HL-60/S4 treated with phorbol 12-myristate 13-acetate at 8.2 ng/mL for 4 days and 3 days (cell line): ENCODE data around the gene COPA.
"Not testable (repeated sequence)": the region's sequence is repeated elsewhere in the genome, so short reads cannot be mapped to it uniquely, and the experiment has no call there.

ENCODE experiments used
- in situ Hi-C: fragments of 300-500 bp; cut with MboI; formaldehyde crosslinking; loops from 2 replicates; pipeline ENCODE4 v1.15.0; 2022; ENCODE audit warnings: low sequenced_read_pairs

COPA gene

GRCh38 chr1:160342953-160343869 is at the start of gene COPA, which contains the start of gene NCSTN:
Gene COPA (minus strand): TSS chr1:160343250. CDS start chr1:160343170, 80 bp downstream.
Gene NCSTN (plus strand): TSS chr1:160343383. CDS start chr1:160343397, 14 bp downstream.
- in situ Hi-C loops: no loop called here

DNA sequence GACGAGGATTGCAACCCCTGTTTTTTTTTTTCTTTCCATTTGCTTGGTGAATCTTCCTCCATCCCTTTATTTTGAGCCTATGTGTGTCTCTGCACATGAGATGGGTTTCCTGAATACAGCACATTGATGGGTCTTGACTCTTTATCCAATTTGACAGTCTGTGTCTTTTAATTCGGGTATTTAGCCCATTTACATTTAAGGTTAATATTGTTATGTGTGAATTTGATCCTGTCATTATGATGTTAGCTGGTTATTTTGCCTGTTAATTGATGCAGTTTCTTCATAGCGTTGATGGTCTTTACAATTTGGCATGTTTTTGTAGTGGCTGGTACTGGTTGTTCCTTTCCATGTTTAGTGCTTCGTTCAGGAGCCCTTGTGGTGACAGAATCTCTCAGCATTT is 45.4 kb upstream of the COPA start:
- in situ Hi-C loops: not testable (repeated sequence)

- in situ Hi-C loops: not testable (repeated sequence)
These were observed 41.8 kb upstream of the COPA start for GRCh38 chr1:160384812-160385211.

DNA sequence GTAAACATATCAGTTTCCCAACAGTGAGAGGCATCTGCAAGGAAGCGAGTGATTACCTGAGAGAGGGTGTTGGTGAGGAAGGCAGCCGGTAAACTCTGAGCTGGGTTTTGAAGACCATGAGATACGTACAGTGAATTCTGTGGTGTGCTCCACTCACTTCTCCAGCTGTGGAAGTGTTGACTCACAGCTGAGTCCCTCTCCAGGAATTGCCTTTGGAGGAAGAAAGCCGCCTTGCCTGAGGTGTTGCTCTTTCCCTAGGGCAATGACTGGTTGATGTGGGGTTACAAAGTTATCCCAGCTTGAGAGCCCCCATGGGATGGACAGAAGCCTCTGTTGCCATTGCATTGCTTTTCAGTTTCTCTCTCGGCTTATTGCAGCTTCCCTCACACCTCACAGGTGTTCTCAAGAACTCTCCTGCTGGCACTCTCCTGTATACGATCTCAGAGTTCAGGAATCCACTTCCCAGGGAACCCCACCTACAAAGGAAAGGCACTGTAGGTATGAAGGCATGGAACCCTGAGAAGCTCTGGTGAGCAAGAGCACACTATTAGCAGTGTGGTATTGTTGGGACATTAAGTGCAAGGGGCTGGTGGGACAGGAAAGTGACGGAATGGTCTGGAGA is 34.6 kb upstream of the COPA start:
- in situ Hi-C loops: no loop called here

GRCh38 chr1:160376525-160377131 is 33.6 kb upstream of the COPA start:
- in situ Hi-C loops: no loop called here

DNA sequence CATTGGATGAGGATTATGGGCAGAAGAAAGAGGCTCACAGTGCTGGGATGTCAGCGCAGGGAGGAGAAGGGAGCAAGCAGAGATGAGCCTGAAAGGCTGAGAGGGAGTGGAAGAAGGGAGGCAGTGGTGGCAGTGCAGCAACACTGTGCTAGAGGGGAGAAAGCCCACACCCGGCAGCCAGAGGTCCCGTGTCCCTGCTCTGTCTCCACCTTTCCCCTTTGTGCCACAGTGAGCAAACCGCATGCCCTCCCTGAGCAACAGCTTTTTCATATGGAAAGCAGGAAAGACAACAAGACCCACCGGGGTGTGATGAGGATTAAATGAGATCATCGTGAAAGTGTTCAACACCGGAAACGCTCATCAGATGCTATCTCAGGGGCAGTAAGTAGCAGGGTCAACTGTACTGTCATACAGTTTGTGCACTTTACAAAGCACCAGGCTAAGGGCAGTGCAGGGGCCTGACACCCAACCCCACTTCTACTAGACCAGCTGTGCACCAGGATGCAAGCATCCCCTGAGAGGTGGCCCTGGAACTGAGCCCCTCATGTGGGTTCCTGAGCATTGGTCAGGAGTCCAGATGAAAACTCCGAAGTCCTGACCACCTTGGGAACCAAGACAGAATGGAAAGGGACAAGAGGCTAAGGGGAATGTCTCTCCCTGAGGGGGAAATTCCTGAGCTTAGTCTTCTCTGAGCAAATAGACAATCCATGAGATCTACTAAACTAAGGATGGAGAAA is 32.9 kb upstream of the COPA start:
- in situ Hi-C loops: no loop called here

DNA sequence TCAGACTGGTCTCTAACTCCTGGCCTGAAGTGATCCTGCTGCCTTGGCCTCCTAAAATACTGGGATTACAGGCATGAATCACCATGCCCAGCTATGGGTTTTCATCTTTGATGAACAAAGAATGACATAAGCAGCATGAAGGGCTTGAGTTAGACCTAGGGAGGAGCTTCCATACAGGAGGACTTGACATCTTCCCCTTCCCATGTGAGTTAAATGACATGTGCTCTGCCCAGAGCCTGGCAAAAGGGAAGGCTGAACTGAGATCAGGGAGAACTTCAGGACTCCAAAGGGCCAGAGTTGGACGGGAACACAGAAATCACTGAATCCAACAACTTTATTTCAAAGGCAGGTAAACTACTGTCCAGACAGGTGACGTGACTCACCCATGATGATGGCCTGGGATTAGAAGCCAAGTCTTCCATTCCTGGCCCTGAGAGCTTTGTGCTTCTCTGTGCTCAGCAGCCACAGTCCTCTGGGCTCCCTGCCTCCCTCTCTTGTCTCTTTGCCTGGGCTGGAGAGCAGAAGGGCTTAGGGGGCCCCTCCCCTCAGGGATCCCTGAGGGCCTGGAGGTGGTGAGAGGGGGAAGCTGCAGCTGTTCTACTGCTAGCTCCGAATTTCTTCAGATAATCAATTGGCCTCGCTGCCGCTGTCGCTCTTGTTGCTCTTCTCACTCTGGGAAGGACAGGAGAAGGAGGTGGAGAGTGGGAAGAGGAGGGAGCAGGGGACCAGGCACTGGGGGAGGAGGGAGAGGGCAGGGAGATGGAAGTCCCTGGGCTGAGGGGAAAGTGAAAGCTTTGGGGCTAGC is 31.5 kb upstream of the COPA start:
- in situ Hi-C loops: no loop called here

GRCh38 chr1:160373696-160374095 is 30.6 kb upstream of the COPA start:
- in situ Hi-C loops: no loop called here

GRCh38 chr1:160371756-160372155 is 28.7 kb upstream of the COPA start:
- in situ Hi-C loops: no loop called here

DNA sequence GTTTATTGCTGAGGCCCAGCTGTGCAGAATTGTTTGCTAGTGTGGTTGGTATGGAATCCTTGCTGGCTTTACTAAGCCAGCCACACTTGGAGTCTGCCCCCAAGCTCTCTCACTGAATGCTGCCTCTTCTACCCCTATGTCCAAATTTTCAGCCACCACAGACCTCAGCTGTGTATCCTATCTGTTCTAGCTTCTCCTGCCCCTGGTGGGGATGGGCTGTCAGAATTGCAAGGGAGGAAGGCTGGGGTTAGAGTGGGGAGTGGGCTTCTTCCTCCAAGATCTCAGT is 28.2 kb upstream of the COPA start:
- in situ Hi-C loops: no loop called here

GRCh38 chr1:160370561-160371345 is 27.7 kb upstream of the COPA start:
- in situ Hi-C loops: no loop called here

DNA sequence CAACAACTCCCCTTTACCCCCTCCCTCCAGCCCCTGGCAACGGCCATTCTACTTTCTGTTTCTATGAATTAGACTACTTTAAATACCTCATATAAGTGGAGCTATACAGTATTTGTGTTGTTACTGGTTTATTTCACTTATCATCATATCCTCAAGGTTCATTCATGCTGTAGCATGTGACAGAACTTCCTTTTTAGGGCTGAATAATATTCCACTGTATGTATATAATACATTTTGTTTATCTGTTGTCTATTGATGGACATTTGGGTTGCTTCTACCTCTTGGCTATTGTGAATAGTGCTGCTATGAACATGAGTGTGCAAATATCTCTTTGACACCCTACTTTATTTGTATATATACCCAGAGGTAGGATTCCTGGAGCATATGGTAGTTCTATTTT is 26.0 kb upstream of the COPA start:
- in situ Hi-C loops: no loop called here

DNA sequence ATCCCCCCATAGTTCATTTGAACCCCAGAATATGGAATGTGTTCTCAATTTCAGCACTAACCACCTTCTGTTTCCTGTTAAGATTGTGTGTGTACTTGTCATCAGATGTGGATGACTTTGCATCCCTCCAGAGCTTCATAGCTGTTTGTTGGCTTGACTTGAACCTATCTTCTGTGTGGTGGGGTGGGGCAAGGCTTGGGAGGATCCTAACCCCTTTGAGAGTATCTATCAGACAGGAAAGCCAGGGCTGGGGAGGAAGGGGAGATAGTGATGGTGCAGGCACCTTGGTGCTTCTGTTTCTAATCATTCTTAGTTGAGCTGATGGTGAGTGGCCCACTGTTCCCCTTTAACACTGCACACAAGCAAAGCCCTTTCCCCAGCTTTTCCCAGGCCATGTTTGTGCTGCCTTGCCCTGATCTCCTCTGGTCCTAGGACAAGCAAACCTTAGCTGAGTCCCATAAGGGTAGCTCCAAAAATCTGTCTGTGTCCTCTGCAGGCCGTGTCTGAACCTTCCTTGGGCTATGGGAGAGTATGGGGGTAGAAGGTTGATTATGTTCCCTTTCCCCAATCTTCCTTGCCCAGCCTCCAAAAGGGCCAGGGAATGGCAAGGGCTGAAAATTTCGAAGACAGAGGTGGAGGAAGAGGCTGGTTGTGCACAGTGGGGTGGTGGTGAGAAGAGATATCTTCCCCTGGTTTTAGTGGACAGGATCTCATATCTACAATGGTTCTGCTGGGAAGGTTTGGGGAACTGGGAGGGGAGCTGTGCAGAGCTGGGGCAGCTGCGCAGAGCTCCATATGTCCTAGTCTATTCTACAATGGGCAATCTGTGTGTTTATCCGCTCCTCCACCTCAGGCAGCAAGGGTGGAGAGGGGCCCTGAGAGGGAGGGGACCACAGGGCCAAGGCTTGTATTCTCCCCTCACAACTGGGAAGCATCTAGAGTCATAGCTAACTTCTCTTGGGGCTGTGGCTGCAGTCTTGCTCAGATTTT is 25.2 kb upstream of the COPA start:
- in situ Hi-C loops: no loop called here

GRCh38 chr1:160367516-160367900 is 24.5 kb upstream of the COPA start:
- in situ Hi-C loops: no loop called here

- in situ Hi-C loops: no loop called here
These were observed 23.9 kb upstream of the COPA start, which contains the start of gene NHLH1 for GRCh38 chr1:160366731-160367515. Gene NHLH1 (plus strand): TSS chr1:160367071. CDS start chr1:160370732, 3,661 bp downstream.

GRCh38 chr1:160365325-160365724 is 22.3 kb upstream of the COPA start:
- in situ Hi-C loops: no loop called here

DNA sequence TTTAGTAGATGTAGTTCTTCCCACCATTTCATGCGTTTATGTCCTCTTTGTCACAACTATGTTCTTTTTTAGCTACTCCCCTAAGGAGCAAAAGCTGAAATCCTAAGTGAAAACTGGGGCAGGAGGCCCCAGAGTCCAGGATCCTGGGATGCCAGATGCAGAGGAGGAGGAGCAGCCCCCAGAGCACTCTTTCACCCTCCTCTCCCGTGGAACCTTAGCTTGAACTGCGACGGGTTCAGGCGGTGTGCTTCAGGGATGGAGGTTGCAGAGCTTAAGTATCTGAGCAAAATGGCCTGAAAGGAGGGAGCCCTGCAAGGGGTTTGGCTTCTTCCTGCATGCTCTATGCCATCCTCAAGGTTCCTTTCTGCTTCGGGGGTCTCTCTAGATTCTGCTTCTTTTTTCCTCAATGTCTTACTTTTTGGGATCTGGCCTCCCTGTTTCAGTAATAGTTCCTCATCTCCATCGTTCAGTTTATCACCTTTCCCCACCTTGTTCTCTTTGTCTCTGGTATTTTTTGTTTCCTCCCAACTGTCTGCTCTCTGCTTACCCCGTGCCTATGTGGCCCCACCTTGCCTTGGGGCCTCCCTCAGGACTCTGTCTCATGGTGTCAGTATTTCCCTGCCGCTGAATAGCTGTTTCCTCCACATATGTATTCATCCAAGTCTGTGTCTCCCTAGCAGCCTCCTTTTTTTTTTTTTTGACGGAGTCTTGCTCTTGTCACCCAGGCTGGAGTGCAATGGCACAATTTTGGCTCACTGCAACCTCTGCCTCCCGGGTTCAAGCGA is 21.1 kb upstream of the COPA start:
- in situ Hi-C loops: no loop called here
